Panc1 (cell line): ENCODE measurements around the gene TNRC6C.

Source experiments
- CTCF ChIP-seq: fragments of 450-650 bp; IDR thresholded peaks from 2 replicates; pipeline ENCODE4 v1.5.1; 2017; ENCODE audit warnings: mild to moderate bottlenecking
- TCF7L2 ChIP-seq: IDR thresholded peaks from 2 replicates; pipeline ENCODE4 v1.6.1; 2011; ENCODE audit warnings: mild to moderate bottlenecking, low read depth, low read length, inconsistent platforms
- TF ChIP-seq, protein P1 (sequence below), 2 experiments: IDR thresholded peaks; 2 replicates each; pipeline ENCODE4 v1.6.1; 2011 to 2012; ENCODE audit warnings: low read depth in 2 of 2, control low read depth in 1 of 2, low read length in 1 of 2, mild to moderate bottlenecking in 1 of 2, moderate library complexity in 1 of 2; ENCODE audit not compliant: insufficient read depth in 1 of 2

- TF ChIP-seq, protein P1, sequence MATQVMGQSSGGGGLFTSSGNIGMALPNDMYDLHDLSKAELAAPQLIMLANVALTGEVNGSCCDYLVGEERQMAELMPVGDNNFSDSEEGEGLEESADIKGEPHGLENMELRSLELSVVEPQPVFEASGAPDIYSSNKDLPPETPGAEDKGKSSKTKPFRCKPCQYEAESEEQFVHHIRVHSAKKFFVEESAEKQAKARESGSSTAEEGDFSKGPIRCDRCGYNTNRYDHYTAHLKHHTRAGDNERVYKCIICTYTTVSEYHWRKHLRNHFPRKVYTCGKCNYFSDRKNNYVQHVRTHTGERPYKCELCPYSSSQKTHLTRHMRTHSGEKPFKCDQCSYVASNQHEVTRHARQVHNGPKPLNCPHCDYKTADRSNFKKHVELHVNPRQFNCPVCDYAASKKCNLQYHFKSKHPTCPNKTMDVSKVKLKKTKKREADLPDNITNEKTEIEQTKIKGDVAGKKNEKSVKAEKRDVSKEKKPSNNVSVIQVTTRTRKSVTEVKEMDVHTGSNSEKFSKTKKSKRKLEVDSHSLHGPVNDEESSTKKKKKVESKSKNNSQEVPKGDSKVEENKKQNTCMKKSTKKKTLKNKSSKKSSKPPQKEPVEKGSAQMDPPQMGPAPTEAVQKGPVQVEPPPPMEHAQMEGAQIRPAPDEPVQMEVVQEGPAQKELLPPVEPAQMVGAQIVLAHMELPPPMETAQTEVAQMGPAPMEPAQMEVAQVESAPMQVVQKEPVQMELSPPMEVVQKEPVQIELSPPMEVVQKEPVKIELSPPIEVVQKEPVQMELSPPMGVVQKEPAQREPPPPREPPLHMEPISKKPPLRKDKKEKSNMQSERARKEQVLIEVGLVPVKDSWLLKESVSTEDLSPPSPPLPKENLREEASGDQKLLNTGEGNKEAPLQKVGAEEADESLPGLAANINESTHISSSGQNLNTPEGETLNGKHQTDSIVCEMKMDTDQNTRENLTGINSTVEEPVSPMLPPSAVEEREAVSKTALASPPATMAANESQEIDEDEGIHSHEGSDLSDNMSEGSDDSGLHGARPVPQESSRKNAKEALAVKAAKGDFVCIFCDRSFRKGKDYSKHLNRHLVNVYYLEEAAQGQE (IDR thresholded peaks at IDR 0.05; ENCODE audit: insufficient read depth in 1 of 2, low read depth in 2 of 2, low read length in 1 of 2) = no peak
- TF ChIP-seq CTCF (no peak), TCF7L2 (no peak)
These were observed 104.1 kb downstream of the TNRC6C start for GRCh38 chr17:78062596-78062995.
